ENCODE measurements around the gene MCC. TPM values are rescaled to one million over a fixed set of nuclear protein-coding genes. Genes with fewer than 3 reads are reported as not detected.
A peak's percentile ranks its signal among the peaks of the same experiment; 100 is the strongest.

MCC gene
- total and polyA plus RNA-seq, 9 donors = 29.8 to 262 (median 108) TPM

- H3K36me3 ChIP-seq = no peaks in the 10 kb centered on the region
- no peaks in the 10 kb centered on the region for H3K9me3 ChIP-seq
- no peak for TF ChIP-seq EP300 (IDR thresholded peaks at IDR 0.05)
- TF ChIP-seq CTCF (IDR thresholded peaks at IDR 0.05) = no peak
- no peak overlapping the region for H3K27ac ChIP-seq
- H3K4me1 ChIP-seq (ENCODE audit: insufficient read depth) = peaks cover 34% of the 10 kb centered on the region
- intact Hi-C loops (cut with DNase I) = no loop called here
- 97 to 100% (median 100%) methylated on average over 1 of the region's 1 CpG for WGBS, 3 donors
- H3K4me3 ChIP-seq = no peak overlapping the region
- no peaks in the 10 kb centered on the region for H3K27me3 ChIP-seq
- DNase-seq = no peak
Observed at GRCh38 chr5:113214606-113215323, 273.5 kb downstream of the MCC start.

GRCh38 chr5:113213551-113214425 lies 274.5 kb downstream of the MCC start:
- Histone ChIP-seq H3K36me3 (no peaks in the 10 kb centered on the region), H3K27me3 (no peaks in the 10 kb centered on the region), H3K9me3 (no peaks in the 10 kb centered on the region), H3K4me3 (no peak overlapping the region), H3K4me1 (ENCODE audit: insufficient read depth) (peaks cover 34% of the 10 kb centered on the region), H3K27ac (no peak overlapping the region)
- peak in 3 of 5 donors; percentile 31 to 57 (median 50) for DNase-seq
- TF ChIP-seq CTCF (IDR thresholded peaks at IDR 0.05) = no peak
- TF ChIP-seq EP300 (IDR thresholded peaks at IDR 0.05) = no peak
- no peak for TF ChIP-seq POLR2A (IDR thresholded peaks at IDR 0.05)
- WGBS, 3 donors = 55 to 74% (median 58%) methylated on average over 14 of the region's 14 CpGs
- intact Hi-C loops (cut with DNase I) = no loop called here

GRCh38 chr5:113212244-113212920 lies 275.9 kb downstream of the MCC start:
- intact Hi-C loops (cut with DNase I) = no loop called here
- Histone ChIP-seq H3K27me3 (no peaks in the 10 kb centered on the region), H3K36me3 (no peaks in the 10 kb centered on the region), H3K9me3 (no peaks in the 10 kb centered on the region), H3K27ac (no peak overlapping the region), H3K4me1 (ENCODE audit: insufficient read depth) (peaks cover 29% of the 10 kb centered on the region), H3K4me3 (no peak overlapping the region)
- WGBS, 3 donors = 5 to 18% (median 6%) methylated on average over 5 of the region's 5 CpGs
- peak in 3 of 5 donors; percentile 49 to 67 (median 55) for DNase-seq
- TF ChIP-seq CTCF (IDR thresholded peaks at IDR 0.05) = no peak
- TF ChIP-seq EP300 (IDR thresholded peaks at IDR 0.05) = no peak
- TF ChIP-seq POLR2A (IDR thresholded peaks at IDR 0.05) = no peak

GRCh38 chr5:113209498-113209897 lies 278.8 kb downstream of the MCC start:
- TF ChIP-seq POLR2A (IDR thresholded peaks at IDR 0.05) (no peak), EP300 (IDR thresholded peaks at IDR 0.05) (no peak), CTCF (IDR thresholded peaks at IDR 0.05) (no peak)
- no peak overlapping the region for H3K27ac ChIP-seq
- no peak overlapping the region for H3K4me3 ChIP-seq
- H3K9me3 ChIP-seq = no peaks in the 10 kb centered on the region
- no peaks in the 10 kb centered on the region for H3K27me3 ChIP-seq
- no peak for DNase-seq
- peaks cover 23% of the 10 kb centered on the region for H3K4me1 ChIP-seq (ENCODE audit: insufficient read depth)
- WGBS, 3 donors = 64 to 66% (median 65%) methylated on average over 4 of the region's 4 CpGs
- no peaks in the 10 kb centered on the region for H3K36me3 ChIP-seq
- intact Hi-C loops (cut with DNase I) = no loop called here

All from ovary (tissue), 9 donors.